ENCODE data around the gene CDCA7L.
A peak's percentile ranks its signal among the peaks of the same experiment; 100 is the strongest.

Gene CDCA7L

GRCh38 chr7:21920936-21921335, 24.8 kb downstream of the CDCA7L start:
- peaks cover 5% of the 10 kb centered on the region for H3K4me1 ChIP-seq (ENCODE audit: control insufficient read depth, insufficient read depth, low read length)
- no peaks in the 10 kb centered on the region for H3K27me3 ChIP-seq (ENCODE audit: control insufficient read depth, insufficient read depth, low read length)
- H3K4me3 ChIP-seq (ENCODE audit: low read length), result no peak overlapping the region
- no peak overlapping the region for H3K9ac ChIP-seq (ENCODE audit: low read depth, low read length)
- H3K36me3 ChIP-seq (ENCODE audit: insufficient read depth, low read length), result peaks cover 2% of the 10 kb centered on the region
- no peaks in the 10 kb centered on the region for H3K9me3 ChIP-seq (replicated peaks; ENCODE audit: low read length)
- no peak overlapping the region for H3K4me2 ChIP-seq (ENCODE audit: low read length)

GRCh38 chr7:21918216-21918615, 27.5 kb downstream of the CDCA7L start:
- Histone ChIP-seq H3K9me3 (replicated peaks; ENCODE audit: low read length) (no peaks in the 10 kb centered on the region), H3K4me2 (ENCODE audit: low read length) (no peak overlapping the region), H3K36me3 (ENCODE audit: insufficient read depth, low read length) (peaks cover 22% of the 10 kb centered on the region), H3K4me3 (ENCODE audit: low read length) (no peak overlapping the region), H3K4me1 (ENCODE audit: control insufficient read depth, insufficient read depth, low read length) (no peaks in the 10 kb centered on the region), H3K27me3 (ENCODE audit: control insufficient read depth, insufficient read depth, low read length) (no peaks in the 10 kb centered on the region), H3K9ac (ENCODE audit: low read depth, low read length) (no peak overlapping the region)

- H3K4me3 ChIP-seq (ENCODE audit: low read length), result no peak overlapping the region
- H3K9me3 ChIP-seq (replicated peaks; ENCODE audit: low read length), result no peaks in the 10 kb centered on the region
- no peak overlapping the region for H3K9ac ChIP-seq (ENCODE audit: low read depth, low read length)
- peaks cover 26% of the 10 kb centered on the region for H3K36me3 ChIP-seq (ENCODE audit: insufficient read depth, low read length)
- H3K4me1 ChIP-seq (ENCODE audit: control insufficient read depth, insufficient read depth, low read length), result peaks cover 14% of the 10 kb centered on the region
- no peak overlapping the region for H3K4me2 ChIP-seq (ENCODE audit: low read length)
- no peaks in the 10 kb centered on the region for H3K27me3 ChIP-seq (ENCODE audit: control insufficient read depth, insufficient read depth, low read length)
Measured at GRCh38 chr7:21916629-21917028, 29.1 kb downstream of the CDCA7L start.

GRCh38 chr7:21916176-21916575, 29.5 kb downstream of the CDCA7L start:
- H3K4me2 ChIP-seq (ENCODE audit: low read length), result no peak overlapping the region
- peaks cover 17% of the 10 kb centered on the region for H3K4me1 ChIP-seq (ENCODE audit: control insufficient read depth, insufficient read depth, low read length)
- H3K9ac ChIP-seq (ENCODE audit: low read depth, low read length), result no peak overlapping the region
- peaks cover 26% of the 10 kb centered on the region for H3K36me3 ChIP-seq (ENCODE audit: insufficient read depth, low read length)
- H3K4me3 ChIP-seq (ENCODE audit: low read length), result no peak overlapping the region
- H3K27me3 ChIP-seq (ENCODE audit: control insufficient read depth, insufficient read depth, low read length), result no peaks in the 10 kb centered on the region
- H3K9me3 ChIP-seq (replicated peaks; ENCODE audit: low read length), result no peaks in the 10 kb centered on the region

GRCh38 chr7:21915140-21915539, 30.6 kb downstream of the CDCA7L start:
- no peaks in the 10 kb centered on the region for H3K27me3 ChIP-seq (ENCODE audit: control insufficient read depth, insufficient read depth, low read length)
- no peak overlapping the region for H3K9ac ChIP-seq (ENCODE audit: low read depth, low read length)
- peaks cover 26% of the 10 kb centered on the region for H3K4me1 ChIP-seq (ENCODE audit: control insufficient read depth, insufficient read depth, low read length)
- H3K9me3 ChIP-seq (replicated peaks; ENCODE audit: low read length), result no peaks in the 10 kb centered on the region
- H3K4me2 ChIP-seq (ENCODE audit: low read length), result no peak overlapping the region
- H3K36me3 ChIP-seq (ENCODE audit: insufficient read depth, low read length), result peaks cover 27% of the 10 kb centered on the region
- H3K4me3 ChIP-seq (ENCODE audit: low read length), result no peak overlapping the region

GRCh38 chr7:21914671-21915070, 31.0 kb downstream of the CDCA7L start:
- no peak overlapping the region for H3K4me3 ChIP-seq (ENCODE audit: low read length)
- no peak overlapping the region for H3K9ac ChIP-seq (ENCODE audit: low read depth, low read length)
- H3K36me3 ChIP-seq (ENCODE audit: insufficient read depth, low read length), result peaks cover 29% of the 10 kb centered on the region
- H3K4me1 ChIP-seq (ENCODE audit: control insufficient read depth, insufficient read depth, low read length), result peaks cover 27% of the 10 kb centered on the region
- no peak overlapping the region for H3K4me2 ChIP-seq (ENCODE audit: low read length)
- no peaks in the 10 kb centered on the region for H3K9me3 ChIP-seq (replicated peaks; ENCODE audit: low read length)
- H3K27me3 ChIP-seq (ENCODE audit: control insufficient read depth, insufficient read depth, low read length), result no peaks in the 10 kb centered on the region

- Histone ChIP-seq H3K9ac (ENCODE audit: low read depth, low read length) (no peak overlapping the region), H3K4me2 (ENCODE audit: low read length) (no peak overlapping the region), H3K36me3 (ENCODE audit: insufficient read depth, low read length) (peaks cover 36% of the 10 kb centered on the region), H3K4me3 (ENCODE audit: low read length) (no peak overlapping the region), H3K27me3 (ENCODE audit: control insufficient read depth, insufficient read depth, low read length) (no peaks in the 10 kb centered on the region), H3K4me1 (ENCODE audit: control insufficient read depth, insufficient read depth, low read length) (peaks cover 27% of the 10 kb centered on the region), H3K9me3 (replicated peaks; ENCODE audit: low read length) (no peaks in the 10 kb centered on the region)
Measured at GRCh38 chr7:21912931-21913780, 32.5 kb downstream of the CDCA7L start.

GRCh38 chr7:21912305-21912704, 33.4 kb downstream of the CDCA7L start:
- Histone ChIP-seq H3K4me3 (ENCODE audit: low read length) (no peak overlapping the region), H3K9ac (ENCODE audit: low read depth, low read length) (peak overlapping the region; percentile 60), H3K36me3 (ENCODE audit: insufficient read depth, low read length) (peaks cover 44% of the 10 kb centered on the region), H3K4me1 (ENCODE audit: control insufficient read depth, insufficient read depth, low read length) (peaks cover 27% of the 10 kb centered on the region), H3K9me3 (replicated peaks; ENCODE audit: low read length) (no peaks in the 10 kb centered on the region), H3K27me3 (ENCODE audit: control insufficient read depth, insufficient read depth, low read length) (no peaks in the 10 kb centered on the region), H3K4me2 (ENCODE audit: low read length) (peak overlapping the region; percentile 55)

- no peaks in the 10 kb centered on the region for H3K27me3 ChIP-seq (ENCODE audit: control insufficient read depth, insufficient read depth, low read length)
- H3K4me1 ChIP-seq (ENCODE audit: control insufficient read depth, insufficient read depth, low read length), result peaks cover 27% of the 10 kb centered on the region
- H3K9me3 ChIP-seq (replicated peaks; ENCODE audit: low read length), result no peaks in the 10 kb centered on the region
- H3K4me2 ChIP-seq (ENCODE audit: low read length), result peak overlapping the region; percentile 55
- peaks cover 46% of the 10 kb centered on the region for H3K36me3 ChIP-seq (ENCODE audit: insufficient read depth, low read length)
- H3K4me3 ChIP-seq (ENCODE audit: low read length), result no peak overlapping the region
- peak overlapping the region; percentile 74 for H3K9ac ChIP-seq (ENCODE audit: low read depth, low read length)
Measured at GRCh38 chr7:21911341-21911875, 34.3 kb downstream of the CDCA7L start.

GRCh38 chr7:21910253-21910652, 35.4 kb downstream of the CDCA7L start:
- Histone ChIP-seq H3K36me3 (ENCODE audit: insufficient read depth, low read length) (peaks cover 55% of the 10 kb centered on the region), H3K9me3 (replicated peaks; ENCODE audit: low read length) (no peaks in the 10 kb centered on the region), H3K9ac (ENCODE audit: low read depth, low read length) (peak overlapping the region; percentile 46), H3K4me3 (ENCODE audit: low read length) (no peak overlapping the region), H3K4me2 (ENCODE audit: low read length) (no peak overlapping the region), H3K4me1 (ENCODE audit: control insufficient read depth, insufficient read depth, low read length) (peaks cover 27% of the 10 kb centered on the region), H3K27me3 (ENCODE audit: control insufficient read depth, insufficient read depth, low read length) (no peaks in the 10 kb centered on the region)

GRCh38 chr7:21908746-21909145, 37.0 kb downstream of the CDCA7L start:
- Histone ChIP-seq H3K4me2 (ENCODE audit: low read length) (no peak overlapping the region), H3K27me3 (ENCODE audit: control insufficient read depth, insufficient read depth, low read length) (no peaks in the 10 kb centered on the region), H3K9me3 (replicated peaks; ENCODE audit: low read length) (no peaks in the 10 kb centered on the region), H3K4me3 (ENCODE audit: low read length) (no peak overlapping the region), H3K36me3 (ENCODE audit: insufficient read depth, low read length) (peaks cover 45% of the 10 kb centered on the region), H3K4me1 (ENCODE audit: control insufficient read depth, insufficient read depth, low read length) (peaks cover 27% of the 10 kb centered on the region), H3K9ac (ENCODE audit: low read depth, low read length) (no peak overlapping the region)
